T-helper 2 cell treated with Interferon-gamma antibody and Interleukin-4, amounts not matched to agents 100 ng/mL and 5 ng/mL, for 36 hours (primary cell): ENCODE measurements around the gene TXNDC15. TPM values are rescaled to one million over a fixed set of nuclear protein-coding genes. Genes with fewer than 3 reads are reported as not detected.
"Not testable (repeated sequence)": the region's sequence is repeated elsewhere in the genome, so short reads cannot be mapped to it uniquely, and the experiment has no call there.

ENCODE experiments used
- intact Hi-C: fragments of 100-400 bp; cut with micrococcal nuclease; formaldehyde crosslinking; loops from one replicate; pipeline ENCODE4 v1.15.1; 2023
- total RNA-seq: library from RNA; stranded (reverse); gene quantifications from 2 replicates; pipeline ENCODE4 v1.2.3, GENCODE V29; 2022

Gene TXNDC15
- 56.7 and 57.7 TPM in 2 replicates for total RNA-seq

GRCh38 chr5:134873987-134874830 lies at the start of gene TXNDC15:
Gene TXNDC15 (plus strand): TSS chr5:134874371. CDS start chr5:134874428, 57 bp downstream.
- intact Hi-C loops = loop anchor here (1.0 to 10.0 kb wide), 4 partner anchors 29 to 649 kb away; partner anchors contain the start of genes C5orf24, CAMLG, PCBD2 and PPP2CA

GRCh38 chr5:134824681-134825080 lies 49.5 kb upstream of the TXNDC15 start:
- intact Hi-C loops = no loop called here

- intact Hi-C loops = no loop called here
Observed at GRCh38 chr5:134825212-134825611, 49.0 kb upstream of the TXNDC15 start.

- intact Hi-C loops = no loop called here
Observed at GRCh38 chr5:134833340-134834032, 40.7 kb upstream of the TXNDC15 start.

- intact Hi-C loops = no loop called here
Observed at GRCh38 chr5:134835623-134836022, 38.5 kb upstream of the TXNDC15 start.

GRCh38 chr5:134837530-134838181 lies 36.5 kb upstream of the TXNDC15 start:
- intact Hi-C loops = no loop called here

GRCh38 chr5:134838361-134838760 lies 35.8 kb upstream of the TXNDC15 start:
- intact Hi-C loops = not testable (repeated sequence)

GRCh38 chr5:134840811-134841210 lies 33.4 kb upstream of the TXNDC15 start:
- intact Hi-C loops = loop anchor here (10.0 kb wide), 1 partner anchor 476 kb away; the partner anchor contains the start of gene CDKL3

GRCh38 chr5:134844252-134844651 lies 29.9 kb upstream of the TXNDC15 start:
- intact Hi-C loops = loop anchor here (2.0 to 10.0 kb wide), 2 partner anchors 85 to 479 kb away; partner anchors contain the start of genes CDKL3 and DDX46

GRCh38 chr5:134845335-134845851 lies 28.8 kb upstream of the TXNDC15 start:
- intact Hi-C loops = loop anchor here (1.0 to 10.0 kb wide), 7 partner anchors 29 to 481 kb away; partner anchors contain the start of genes CAMLG, CDKL3, DDX46 and PCBD2

- intact Hi-C loops = loop anchor here (1.0 to 10.0 kb wide), 9 partner anchors 28 to 669 kb away; partner anchors contain the start of genes CAMLG, CDKL3, DDX46 and PCBD2
Observed at GRCh38 chr5:134845852-134846640, 28.1 kb upstream of the TXNDC15 start, which contains the start of gene C5orf24. Gene C5orf24 (plus strand): TSS chr5:134845968. CDS start chr5:134854901, 8,933 bp downstream.

GRCh38 chr5:134846641-134846960 lies 27.6 kb upstream of the TXNDC15 start:
- intact Hi-C loops = loop anchor here (1.0 to 10.0 kb wide), 4 partner anchors 199 to 670 kb away; partner anchors contain the start of genes CDKL3, SAR1B, SEC24A and SKP1

GRCh38 chr5:134849434-134849933 lies 24.7 kb upstream of the TXNDC15 start:
- intact Hi-C loops = loop anchor here (5.0 to 10.0 kb wide), 2 partner anchors 202 to 485 kb away; partner anchors contain the start of genes CDKL3 and SEC24A

- intact Hi-C loops = no loop called here
Observed at GRCh38 chr5:134851307-134851923, 22.8 kb upstream of the TXNDC15 start.

GRCh38 chr5:134856465-134856864 lies 17.7 kb upstream of the TXNDC15 start:
- intact Hi-C loops = not testable (repeated sequence)

- intact Hi-C loops = no loop called here
Observed at GRCh38 chr5:134857401-134857800, 16.8 kb upstream of the TXNDC15 start.

- intact Hi-C loops = no loop called here
Observed at GRCh38 chr5:134864707-134865106, 9.5 kb upstream of the TXNDC15 start.

GRCh38 chr5:134873494-134873893 lies 677 bp upstream of the TXNDC15 start:
- intact Hi-C loops = loop anchor here (10.0 kb wide), 1 partner anchor 649 kb away; the partner anchor contains the start of gene PPP2CA
